Stimulated activated CD4-positive, alpha-beta T cell treated with anti-CD3 and anti-CD28 coated beads, Interleukin-15, amount 100 ng/mL, for 48 hours (primary cell): ENCODE measurements around the gene C2orf81.
A peak's percentile ranks its signal among the peaks of the same experiment; 100 is the strongest.
"Not testable (repeated sequence)": the region's sequence is repeated elsewhere in the genome, so short reads cannot be mapped to it uniquely, and the experiment has no call there.

Experiments used
- DNase-seq, 2 donors: peaks; one replicate each; pipeline ENCODE4 v3.0.0-alpha.2; 2020; ENCODE audit warnings: low read depth in 2 of 2

The C2orf81 gene

GRCh38 chr2:74421221-74421870, at the start of gene C2orf81, which contains the start of gene WDR54:
TSS of gene C2orf81 (minus strand) at chr2:74421619. CDS start at chr2:74421560, 59 bp downstream.
TSS of gene WDR54 (plus strand) at chr2:74421730. CDS start at chr2:74422154, 424 bp downstream.
- peak; percentile 89 to 95 for DNase-seq

GRCh38 chr2:74470742-74471141, 49.3 kb upstream of the C2orf81 start:
- not testable (repeated sequence) for DNase-seq

GRCh38 chr2:74464406-74464805, 43.0 kb upstream of the C2orf81 start:
- no peak for DNase-seq

GRCh38 chr2:74462786-74463105, 41.3 kb upstream of the C2orf81 start:
- DNase-seq: no peak

- no peak for DNase-seq
These were observed 40.8 kb upstream of the C2orf81 start for GRCh38 chr2:74462054-74462785.

- DNase-seq: no peak
These were observed 40.0 kb upstream of the C2orf81 start for GRCh38 chr2:74461187-74462053.

GRCh38 chr2:74460187-74460586, 38.8 kb upstream of the C2orf81 start:
- not testable (repeated sequence) for DNase-seq

GRCh38 chr2:74459503-74460118, 38.2 kb upstream of the C2orf81 start:
- DNase-seq: not testable (repeated sequence)

GRCh38 chr2:74458938-74459363, 37.5 kb upstream of the C2orf81 start:
- DNase-seq: no peak

GRCh38 chr2:74458132-74458937, 36.9 kb upstream of the C2orf81 start, which contains the start of gene WBP1:
TSS of gene WBP1 (plus strand) at chr2:74458438. CDS start at chr2:74458603, 165 bp downstream.
- peak; percentile 99 for DNase-seq

GRCh38 chr2:74457549-74458131, 36.2 kb upstream of the C2orf81 start:
- DNase-seq: peak; percentile 64 to 76

- no peak for DNase-seq
These were observed 35.7 kb upstream of the C2orf81 start for GRCh38 chr2:74457129-74457548.

- peak; percentile 96 for DNase-seq
These were observed 33.5 kb upstream of the C2orf81 start, which contains the start of gene INO80B for GRCh38 chr2:74454654-74455511. TSS of gene INO80B (plus strand) at chr2:74455087. CDS start at chr2:74455117, 30 bp downstream.

- no peak for DNase-seq
These were observed 29.3 kb upstream of the C2orf81 start for GRCh38 chr2:74450570-74451190.

- no peak for DNase-seq
These were observed 27.4 kb upstream of the C2orf81 start for GRCh38 chr2:74448771-74449170.

- DNase-seq: no peak
These were observed 26.0 kb upstream of the C2orf81 start for GRCh38 chr2:74447230-74447999.

GRCh38 chr2:74444498-74445318, 23.3 kb upstream of the C2orf81 start:
- DNase-seq: no peak
